ENCODE data around the gene CCDC3.

GRCh38 chr10:13001887-13002212 is 337 bp upstream of the CCDC3 start:
- TF ChIP-seq EZH2phosphoT487 (IDR thresholded peaks at IDR 0.05; ENCODE audit: borderline replicate concordance, low read length) (no peak), EZH2 (IDR thresholded peaks at IDR 0.05; ENCODE audit: low read length, unreplicated experiment) (no peak)
- TF ChIP-seq, protein P1, sequence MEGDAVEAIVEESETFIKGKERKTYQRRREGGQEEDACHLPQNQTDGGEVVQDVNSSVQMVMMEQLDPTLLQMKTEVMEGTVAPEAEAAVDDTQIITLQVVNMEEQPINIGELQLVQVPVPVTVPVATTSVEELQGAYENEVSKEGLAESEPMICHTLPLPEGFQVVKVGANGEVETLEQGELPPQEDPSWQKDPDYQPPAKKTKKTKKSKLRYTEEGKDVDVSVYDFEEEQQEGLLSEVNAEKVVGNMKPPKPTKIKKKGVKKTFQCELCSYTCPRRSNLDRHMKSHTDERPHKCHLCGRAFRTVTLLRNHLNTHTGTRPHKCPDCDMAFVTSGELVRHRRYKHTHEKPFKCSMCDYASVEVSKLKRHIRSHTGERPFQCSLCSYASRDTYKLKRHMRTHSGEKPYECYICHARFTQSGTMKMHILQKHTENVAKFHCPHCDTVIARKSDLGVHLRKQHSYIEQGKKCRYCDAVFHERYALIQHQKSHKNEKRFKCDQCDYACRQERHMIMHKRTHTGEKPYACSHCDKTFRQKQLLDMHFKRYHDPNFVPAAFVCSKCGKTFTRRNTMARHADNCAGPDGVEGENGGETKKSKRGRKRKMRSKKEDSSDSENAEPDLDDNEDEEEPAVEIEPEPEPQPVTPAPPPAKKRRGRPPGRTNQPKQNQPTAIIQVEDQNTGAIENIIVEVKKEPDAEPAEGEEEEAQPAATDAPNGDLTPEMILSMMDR (conservative IDR thresholded peaks at IDR 0.05; ENCODE audit: low read depth, low read length), result no peak
